GM18858 (cell line): Measurements from ENCODE around the gene TOB1.

Experiments
- ATAC-seq: cut with Tn5 transposase; IDR thresholded peaks from one replicate; pipeline ENCODE4 v1.9.1; 2021; ENCODE audit not compliant: unreplicated experiment

Gene TOB1

GRCh38 chr17:50847566-50847965 is 18.6 kb downstream of the TOB1 start:
- ATAC-seq = no peak

- ATAC-seq = no peak
Observed at GRCh38 chr17:50845240-50846147, 20.7 kb downstream of the TOB1 start.

GRCh38 chr17:50844117-50844700 is 21.9 kb downstream of the TOB1 start:
- ATAC-seq = no peak

GRCh38 chr17:50843150-50843905 is 22.8 kb downstream of the TOB1 start:
- ATAC-seq = no peak

GRCh38 chr17:50842506-50843149 is 23.5 kb downstream of the TOB1 start:
- no peak for ATAC-seq

GRCh38 chr17:50841949-50842354 is 24.2 kb downstream of the TOB1 start:
- ATAC-seq = no peak

GRCh38 chr17:50841277-50841948 is 24.7 kb downstream of the TOB1 start:
- ATAC-seq = no peak

GRCh38 chr17:50840311-50840851 is 25.8 kb downstream of the TOB1 start:
- ATAC-seq = no peak

- ATAC-seq = no peak
Observed at GRCh38 chr17:50839591-50840310, 26.4 kb downstream of the TOB1 start.

GRCh38 chr17:50837980-50838954 is 27.9 kb downstream of the TOB1 start:
- no peak for ATAC-seq

- no peak for ATAC-seq
Observed at GRCh38 chr17:50837286-50837979, 28.7 kb downstream of the TOB1 start.

- no peak for ATAC-seq
Observed at GRCh38 chr17:50836826-50837225, 29.3 kb downstream of the TOB1 start.

GRCh38 chr17:50835301-50836234 is 30.6 kb downstream of the TOB1 start, which contains the start of gene WFIKKN2:
TSS of gene WFIKKN2 (plus strand) at chr17:50835586. CDS start at chr17:50835938, 352 bp downstream.
- ATAC-seq = no peak

- no peak for ATAC-seq
Observed at GRCh38 chr17:50834429-50835300, 31.5 kb downstream of the TOB1 start.

GRCh38 chr17:50833510-50834428 is 32.4 kb downstream of the TOB1 start:
- ATAC-seq = no peak
